Esophagus muscularis mucosa (tissue), 4 donors: ENCODE measurements around the gene CCNK.

Experiments
- CTCF ChIP-seq, 3 experiments: fragments of 200-600 bp in 2 of 3; fragments of 450-650 bp in 1 of 3; sonication (generic) in 2 of 3; IDR thresholded peaks; one replicate each; pipeline ENCODE4 v1.5.1; 2017 to 2019; ENCODE audit warnings: antibody characterized with exemption in 3 of 3, mild to moderate bottlenecking in 2 of 3, moderate library complexity in 1 of 3
- EP300 ChIP-seq: sonication (generic); formaldehyde crosslinking; IDR thresholded peaks from one replicate; pipeline ENCODE4 v1.6.1; 2017; ENCODE audit warnings: antibody characterized with exemption
- POLR2A ChIP-seq: fragments of 450-650 bp; IDR thresholded peaks from one replicate; pipeline ENCODE4 v1.6.1; 2017; ENCODE audit warnings: antibody characterized with exemption, moderate library complexity, mild to moderate bottlenecking, low read depth
- POLR2AphosphoS5 ChIP-seq, 2 donors: sonication (generic); formaldehyde crosslinking; IDR thresholded peaks; one replicate each; pipeline ENCODE4 v1.6.1; 2017; ENCODE audit warnings: antibody characterized with exemption in 2 of 2

GRCh38 chr14:99538275-99538674 lies 57.1 kb downstream of the CCNK start:
- TF ChIP-seq EP300: no peak
- TF ChIP-seq CTCF (IDR thresholded peaks at IDR 0.05): no peak
- TF ChIP-seq POLR2A: no peak
- TF ChIP-seq POLR2AphosphoS5 (IDR thresholded peaks at IDR 0.05): no peak
